H1 (cell line): ENCODE measurements around the gene FASTK. TPM values are rescaled to one million over a fixed set of nuclear protein-coding genes. Genes with fewer than 3 reads are reported as not detected.

Source experiments
- CTCF ChIA-PET: fragments of 300-600 bp; sonication (Branson Sonifier 250); formaldehyde crosslinking; loops from one replicate; lab custom pipeline; 2021; ENCODE audit not compliant: partially characterized antibody; lab: Charles Lee
- POLR2A ChIA-PET: fragments of 300-600 bp; sonication (Branson Sonifier 250); formaldehyde crosslinking; loops from one replicate; lab custom pipeline; 2021; ENCODE audit warnings: inconsistent platforms; ENCODE audit not compliant: partially characterized antibody; lab: Charles Lee
- DNase-seq, 2 experiments: peaks; one replicate each; pipeline versions ENCODE4 v3.0.0 to v3.0.0-alpha.2; 2010 to 2022; ENCODE audit warnings: low spot score in 2 of 2, low read depth in 1 of 2, mixed read lengths in 1 of 2
- FAIRE-seq: peaks from 2 replicates; lab custom pipeline; 2011; peaks lifted over from hg19 to GRCh38; lab: Jason Lieb, UNC
- H2AFZ ChIP-seq: 2 replicates; pipeline ENCODE4 v1.8.1; 2012; ENCODE audit warnings: low read length, inconsistent platforms
- H2AK5ac ChIP-seq: 2 replicates; pipeline ENCODE4 v1.6.1; 2013; ENCODE audit warnings: low read depth, low read length
- H2BK120ac ChIP-seq: replicated peaks from 2 replicates; pipeline ENCODE3; 2013; ENCODE audit warnings: low read depth, low read length, inconsistent platforms
- H2BK12ac ChIP-seq: 2 replicates; pipeline ENCODE4 v1.6.1; 2013; ENCODE audit warnings: low read depth, low read length
- H2BK15ac ChIP-seq: 2 replicates; pipeline ENCODE4 v1.6.1; 2013; ENCODE audit warnings: low read length
- H2BK20ac ChIP-seq: 2 replicates; pipeline ENCODE4 v1.6.1; 2013; ENCODE audit warnings: low read length
- H2BK5ac ChIP-seq: 2 replicates; pipeline ENCODE4 v1.6.1; 2013; ENCODE audit warnings: low read depth, low read length
- H3K14ac ChIP-seq: 2 replicates; pipeline ENCODE4 v1.6.1; 2013; ENCODE audit warnings: inconsistent platforms; ENCODE audit not compliant: insufficient read length
- H3K18ac ChIP-seq: 2 replicates; pipeline ENCODE4 v1.6.1; 2013; ENCODE audit warnings: low read length; ENCODE audit errors: extremely low read depth
- H3K23ac ChIP-seq: 2 replicates; pipeline ENCODE4 v1.6.1; 2013; ENCODE audit warnings: inconsistent platforms; ENCODE audit not compliant: insufficient read length
- H3K23me2 ChIP-seq: 2 replicates; pipeline ENCODE4 v1.6.1; 2013; ENCODE audit warnings: low read depth, low read length
- H3K27ac ChIP-seq: 2 replicates; pipeline ENCODE4 v1.6.1; 2011; ENCODE audit warnings: low read depth, low read length, inconsistent platforms
- H3K27me3 ChIP-seq, 4 experiments: replicated peaks in 1 of 4; 1 replicate in 1 of 4; 2 replicates in 3 of 4; pipeline versions ENCODE4 v1.6.1 to v1.8.1; 2011 to 2013; ENCODE audit warnings: low read length in 3 of 4, mild to moderate bottlenecking in 3 of 4, inconsistent platforms in 2 of 4, mixed read lengths in 2 of 4, moderate library complexity in 1 of 4; ENCODE audit not compliant: control insufficient read depth in 3 of 4, insufficient read depth in 3 of 4; ENCODE audit errors: extremely low read depth in 1 of 4
- H3K36me3 ChIP-seq, 4 experiments: 2 replicates each; pipeline versions ENCODE4 v1.6.1 to v1.8.1; 2011 to 2013; ENCODE audit warnings: mild to moderate bottlenecking in 4 of 4, low read length in 3 of 4, moderate library complexity in 2 of 4, control low read depth in 1 of 4, inconsistent platforms in 1 of 4; ENCODE audit not compliant: insufficient read depth in 4 of 4, control insufficient read depth in 2 of 4
- H3K4ac ChIP-seq: replicated peaks from 2 replicates; pipeline ENCODE3; 2013; ENCODE audit warnings: low read length, low read depth, mixed read lengths, inconsistent platforms; ENCODE audit not compliant: insufficient read length
- H3K4me1 ChIP-seq, 4 experiments: replicated peaks in 1 of 4; 1 replicate in 1 of 4; 2 replicates in 3 of 4; pipeline versions ENCODE4 v1.6.1 to v1.8.1; 2011 to 2013; ENCODE audit warnings: low read length in 3 of 4, inconsistent platforms in 2 of 4, mixed read lengths in 1 of 4; ENCODE audit not compliant: insufficient read depth in 4 of 4, control insufficient read depth in 3 of 4
- H3K4me2 ChIP-seq, 2 experiments: 2 replicates each; pipeline versions ENCODE4 v1.6.1 to v1.8.1; 2011 to 2013; ENCODE audit warnings: low read depth in 2 of 2, low read length in 2 of 2, control low read depth in 1 of 2, inconsistent platforms in 1 of 2, mild to moderate bottlenecking in 1 of 2; ENCODE audit not compliant: insufficient read depth in 1 of 2
- H3K4me3 ChIP-seq, 4 experiments: fragments of 200-600, 300-600 bp in 1 of 4; sonication (generic), shearing (Covaris generic), sonication (Bioruptor Twin) in 1 of 4; 2 replicates each; pipeline versions ENCODE4 v1.5.1 to v1.8.1; 2011 to 2016; ENCODE audit warnings: low read length in 4 of 4, low read depth in 3 of 4, control low read depth in 2 of 4, inconsistent platforms in 2 of 4, mild to moderate bottlenecking in 2 of 4, mixed read lengths in 1 of 4, moderate library complexity in 1 of 4; ENCODE audit not compliant: insufficient read depth in 2 of 4; ENCODE audit errors: extremely low read depth in 1 of 4
- H3K56ac ChIP-seq: replicated peaks from 2 replicates; pipeline ENCODE3; 2013; ENCODE audit warnings: low read depth, mild to moderate bottlenecking, mixed read lengths, low read length, inconsistent platforms; ENCODE audit not compliant: insufficient read length
- H3K79me1 ChIP-seq: 2 replicates; pipeline ENCODE4 v1.6.1; 2013; ENCODE audit warnings: low read depth, low read length, control low read depth
- H3K79me2 ChIP-seq, 2 experiments: 2 replicates each; pipeline versions ENCODE4 v1.6.1 to v1.8.1; 2012 to 2013; ENCODE audit warnings: low read length in 2 of 2, mild to moderate bottlenecking in 2 of 2, inconsistent platforms in 1 of 2; ENCODE audit not compliant: insufficient read depth in 2 of 2, control insufficient read depth in 1 of 2
- H3K9ac ChIP-seq, 4 experiments: replicated peaks in 1 of 4; 1 replicate in 1 of 4; 2 replicates in 3 of 4; pipeline versions ENCODE4 v1.6.1 to v1.8.1; 2011 to 2013; ENCODE audit warnings: low read depth in 3 of 4, low read length in 3 of 4, control low read depth in 2 of 4, mild to moderate bottlenecking in 2 of 4, moderate library complexity in 2 of 4, inconsistent platforms in 1 of 4; ENCODE audit errors: extremely low read depth in 1 of 4
- H3K9me3 ChIP-seq, 2 experiments: 2 replicates each; pipeline versions ENCODE4 v1.6.1 to v1.8.1; 2012 to 2013; ENCODE audit warnings: mild to moderate bottlenecking in 2 of 2, moderate library complexity in 2 of 2, control low read depth in 1 of 2, inconsistent platforms in 1 of 2, low read depth in 1 of 2, low read length in 1 of 2, mixed read lengths in 1 of 2; ENCODE audit not compliant: insufficient read depth in 2 of 2
- H4K20me1 ChIP-seq, 2 experiments: replicated peaks in 1 of 2; 2 replicates each; pipeline versions ENCODE3 to v1.8.1; 2011 to 2013; ENCODE audit warnings: inconsistent platforms in 2 of 2, low read length in 2 of 2, mild to moderate bottlenecking in 1 of 2; ENCODE audit not compliant: insufficient read depth in 2 of 2, control insufficient read depth in 1 of 2
- H4K5ac ChIP-seq: 2 replicates; pipeline ENCODE4 v1.6.1; 2013; ENCODE audit warnings: low read length, low read depth, mixed read lengths, inconsistent platforms; ENCODE audit not compliant: insufficient read length
- H4K8ac ChIP-seq: 2 replicates; pipeline ENCODE4 v1.8.0; 2013; ENCODE audit warnings: mild to moderate bottlenecking, moderate library complexity, low read length, inconsistent platforms; ENCODE audit not compliant: insufficient read depth; ENCODE audit errors: extremely low read depth
- H4K91ac ChIP-seq: replicated peaks from 2 replicates; pipeline ENCODE3; 2013; ENCODE audit warnings: low read length, mixed read lengths, inconsistent platforms; ENCODE audit not compliant: insufficient read length
- TCF12 ChIP-seq: IDR thresholded peaks from 2 replicates; pipeline ENCODE4 v1.6.1; 2011; ENCODE audit warnings: low read depth, mild to moderate bottlenecking, low read length
- WGBS, 2 experiments: shearing (Covaris generic) in 1 of 2; methylation state at CpG; one replicate each; pipeline versions ENCODE4 v1.1.6 to v1.1.7; 2013 to 2015; ENCODE audit warnings: low lambda C conversion rate in 2 of 2, mixed read lengths in 2 of 2, inconsistent platforms in 1 of 2, low coverage in 1 of 2, missing lambda C conversion rate in 1 of 2; ENCODE audit not compliant: insufficient replicate concordance in 2 of 2, insufficient coverage in 1 of 2, insufficient read length in 1 of 2; ENCODE audit errors: extremely low coverage in 1 of 2, missing lambda C conversion rate in 1 of 2; 5-methylcytosine and 5-hydroxymethylcytosine counted together
- polyA plus RNA-seq, 7 experiments: library from polyadenylated mRNA; depleted of rRNA in 3 of 7; stranded (reverse) in 5 of 7; unstranded in 2 of 7; fragments of >200 nt in 5 of 7; fragments of 200-250 nt in 2 of 7; gene quantifications; 1 replicate in 5 of 7; 2 replicates in 1 of 7; 4 replicates in 1 of 7; pipeline versions ENCODE4 v1.2.1 to v1.2.3, GENCODE V29; 2011 to 2013; ENCODE audit warnings: missing spikeins in 2 of 7, mixed read lengths in 2 of 7
- total RNA-seq: library from RNA; stranded (reverse); fragmentation: NEBNext Ultra II Directional; extraction: Animal tissue kit (Norgen Biotek cat#: 25700); gene quantifications from 2 replicates; pipeline ENCODE4 v1.2.1, GENCODE V29; 2021
- TF ChIP-seq, protein P1 (sequence below): IDR thresholded peaks from 2 replicates; pipeline ENCODE4 v1.6.1; 2011; ENCODE audit warnings: low read depth, mild to moderate bottlenecking, low read length; ENCODE audit not compliant: insufficient read depth

FASTK gene
- total and polyA plus RNA-seq, 2 of the 8 experiments (the other 6 are each of a cell fraction or from before 2014, with no cell fraction given), result 39.4 to 84.0 TPM

DNA sequence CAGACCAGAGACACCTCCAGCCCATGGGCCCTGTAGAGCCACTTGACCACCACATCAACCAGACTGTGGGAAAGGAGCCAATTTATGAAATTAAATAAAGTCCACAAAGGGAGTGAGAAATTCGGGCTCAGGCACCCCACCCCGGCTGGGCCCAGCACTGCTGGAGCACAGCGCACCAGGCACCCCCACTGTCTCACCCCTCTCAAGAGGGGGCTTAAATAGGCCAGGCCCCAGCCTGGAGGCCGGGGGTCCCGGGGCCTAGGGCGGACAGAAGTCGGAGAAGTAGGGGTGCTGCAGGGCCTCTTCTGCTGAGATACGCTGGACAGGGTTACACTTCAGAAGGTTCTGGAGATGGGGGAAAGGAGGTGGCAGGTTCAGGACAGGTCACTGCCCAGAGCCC, 26.9 kb downstream of the FASTK start:
- POLR2A ChIA-PET, result no interaction called here
- no peak overlapping the region for H3K9ac ChIP-seq
- no peak for FAIRE-seq

More for the DNA sequence above, 26.9 kb downstream of the FASTK start:
- no peak overlapping the region for H2AK5ac ChIP-seq
- H3K4me3 ChIP-seq, result no peak overlapping the region
- H2BK5ac ChIP-seq, result no peak overlapping the region
- TF ChIP-seq TCF12, result no peak
- TF ChIP-seq, protein P1, sequence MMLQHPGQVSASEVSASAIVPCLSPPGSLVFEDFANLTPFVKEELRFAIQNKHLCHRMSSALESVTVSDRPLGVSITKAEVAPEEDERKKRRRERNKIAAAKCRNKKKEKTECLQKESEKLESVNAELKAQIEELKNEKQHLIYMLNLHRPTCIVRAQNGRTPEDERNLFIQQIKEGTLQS, result no peak
- no peak overlapping the region for H2AFZ ChIP-seq
- no peak overlapping the region for H3K23ac ChIP-seq
- H2BK20ac ChIP-seq, result no peak overlapping the region
- DNase-seq, result no peak
- H4K8ac ChIP-seq, result no peak overlapping the region
- no peak overlapping the region for H3K27ac ChIP-seq
- no peak overlapping the region for H3K4me2 ChIP-seq
- H3K14ac ChIP-seq, result no peak overlapping the region
- peaks cover 4 to 23% (median 13%) of the 10 kb centered on the region in 4 experiments for H3K4me1 ChIP-seq
- no peaks in the 10 kb centered on the region for H3K9me3 ChIP-seq
- H2BK120ac ChIP-seq, result no peak overlapping the region
- peaks cover 0 to 16% of the 10 kb centered on the region in 2 experiments for H4K20me1 ChIP-seq
- no peak overlapping the region for H4K5ac ChIP-seq
- H3K79me2 ChIP-seq, result no peaks in the 10 kb centered on the region
- CTCF ChIA-PET, result interaction anchor here (1.0 to 4.1 kb wide), 4 partner anchors 19 to 89 kb away, joined by 3 to 30 read pairs (median 7); no protein-coding TSS in a partner anchor
- peaks cover 4 to 34% (median 25%) of the 10 kb centered on the region in 4 experiments for H3K27me3 ChIP-seq
- no peak overlapping the region for H3K56ac ChIP-seq
- no peaks in the 10 kb centered on the region for H3K79me1 ChIP-seq
- H3K36me3 ChIP-seq, result no peaks in the 10 kb centered on the region
- WGBS, 2 experiments, result 97% methylated on average over 4 of the region's 8 CpGs; no CpG with 5 or more reads in 1 of the 2 experiments
- no peak overlapping the region for H2BK15ac ChIP-seq
- peaks cover 14% of the 10 kb centered on the region for H3K23me2 ChIP-seq
- H3K18ac ChIP-seq, result no peak overlapping the region
- H2BK12ac ChIP-seq, result no peak overlapping the region
- no peak overlapping the region for H3K4ac ChIP-seq
- no peak overlapping the region for H4K91ac ChIP-seq
